IPS-18a (cell line): Measurements from ENCODE around the gene PALD1.

Experiments used
- H3K27ac ChIP-seq: one replicate; pipeline ENCODE4 v1.5.1; 2013; ENCODE audit warnings: low read length
- H3K27me3 ChIP-seq: one replicate; pipeline ENCODE4 v1.6.1; 2013; ENCODE audit warnings: mild to moderate bottlenecking, low read length; ENCODE audit not compliant: control insufficient read depth, insufficient read depth
- H3K36me3 ChIP-seq: one replicate; pipeline ENCODE4 v1.6.1; 2013; ENCODE audit warnings: low read depth, low read length; ENCODE audit not compliant: control insufficient read depth
- H3K4me1 ChIP-seq: one replicate; pipeline ENCODE4 v1.6.1; 2013; ENCODE audit warnings: low read depth, low read length; ENCODE audit not compliant: control insufficient read depth
- H3K4me3 ChIP-seq: one replicate; pipeline ENCODE4 v1.5.1; 2013; ENCODE audit warnings: low read length
- H3K9ac ChIP-seq: one replicate; pipeline ENCODE4 v1.6.1; 2013; ENCODE audit warnings: mild to moderate bottlenecking, low read length, moderate library complexity
- H3K9me3 ChIP-seq: one replicate; pipeline ENCODE4 v1.6.1; 2013; ENCODE audit warnings: low read depth, low read length; ENCODE audit not compliant: control insufficient read depth

PALD1 gene

GRCh38 chr10:70555371-70555770, 76.8 kb downstream of the PALD1 start:
- Histone ChIP-seq H3K27ac (no peak overlapping the region), H3K9me3 (no peaks in the 10 kb centered on the region), H3K4me3 (no peak overlapping the region), H3K9ac (no peak overlapping the region), H3K27me3 (no peaks in the 10 kb centered on the region), H3K36me3 (no peaks in the 10 kb centered on the region), H3K4me1 (peaks cover 6% of the 10 kb centered on the region)

- no peak overlapping the region for H3K9ac ChIP-seq
- H3K27me3 ChIP-seq: no peaks in the 10 kb centered on the region
- H3K36me3 ChIP-seq: no peaks in the 10 kb centered on the region
- H3K4me1 ChIP-seq: peaks cover 6% of the 10 kb centered on the region
- H3K27ac ChIP-seq: no peak overlapping the region
- H3K4me3 ChIP-seq: no peak overlapping the region
- no peaks in the 10 kb centered on the region for H3K9me3 ChIP-seq
Observed at GRCh38 chr10:70557086-70557845, 78.7 kb downstream of the PALD1 start.

GRCh38 chr10:70557876-70558275, 79.3 kb downstream of the PALD1 start:
- Histone ChIP-seq H3K4me3 (no peak overlapping the region), H3K36me3 (no peaks in the 10 kb centered on the region), H3K4me1 (peaks cover 6% of the 10 kb centered on the region), H3K9me3 (no peaks in the 10 kb centered on the region), H3K27ac (no peak overlapping the region), H3K27me3 (no peaks in the 10 kb centered on the region), H3K9ac (no peak overlapping the region)

GRCh38 chr10:70558295-70558694, 79.7 kb downstream of the PALD1 start:
- no peaks in the 10 kb centered on the region for H3K9me3 ChIP-seq
- no peaks in the 10 kb centered on the region for H3K36me3 ChIP-seq
- no peak overlapping the region for H3K4me3 ChIP-seq
- no peak overlapping the region for H3K27ac ChIP-seq
- H3K27me3 ChIP-seq: no peaks in the 10 kb centered on the region
- H3K4me1 ChIP-seq: peaks cover 6% of the 10 kb centered on the region
- no peak overlapping the region for H3K9ac ChIP-seq

- Histone ChIP-seq H3K27me3 (no peaks in the 10 kb centered on the region), H3K4me3 (no peak overlapping the region), H3K4me1 (peaks cover 6% of the 10 kb centered on the region), H3K9me3 (no peaks in the 10 kb centered on the region), H3K9ac (no peak overlapping the region), H3K36me3 (no peaks in the 10 kb centered on the region), H3K27ac (no peak overlapping the region)
Observed at GRCh38 chr10:70558871-70559810, 80.6 kb downstream of the PALD1 start.

GRCh38 chr10:70559861-70560260, 81.3 kb downstream of the PALD1 start:
- Histone ChIP-seq H3K4me3 (no peak overlapping the region), H3K27ac (no peak overlapping the region), H3K9me3 (no peaks in the 10 kb centered on the region), H3K27me3 (no peaks in the 10 kb centered on the region), H3K36me3 (no peaks in the 10 kb centered on the region), H3K9ac (no peak overlapping the region), H3K4me1 (peaks cover 6% of the 10 kb centered on the region)

- Histone ChIP-seq H3K4me3 (no peak overlapping the region), H3K27ac (no peak overlapping the region), H3K9me3 (no peaks in the 10 kb centered on the region), H3K4me1 (peaks cover 6% of the 10 kb centered on the region), H3K9ac (no peak overlapping the region), H3K36me3 (no peaks in the 10 kb centered on the region), H3K27me3 (no peaks in the 10 kb centered on the region)
Observed at GRCh38 chr10:70560511-70560941, 82.0 kb downstream of the PALD1 start.

GRCh38 chr10:70561070-70561469, 82.5 kb downstream of the PALD1 start:
- Histone ChIP-seq H3K4me3 (no peak overlapping the region), H3K27me3 (no peaks in the 10 kb centered on the region), H3K9me3 (no peaks in the 10 kb centered on the region), H3K9ac (no peak overlapping the region), H3K36me3 (no peaks in the 10 kb centered on the region), H3K27ac (no peak overlapping the region), H3K4me1 (peaks cover 6% of the 10 kb centered on the region)

GRCh38 chr10:70561558-70561957, 83.0 kb downstream of the PALD1 start:
- Histone ChIP-seq H3K4me1 (peaks cover 6% of the 10 kb centered on the region), H3K9ac (no peak overlapping the region), H3K27me3 (no peaks in the 10 kb centered on the region), H3K9me3 (no peaks in the 10 kb centered on the region), H3K27ac (no peak overlapping the region), H3K4me3 (no peak overlapping the region), H3K36me3 (no peaks in the 10 kb centered on the region)

- H3K27ac ChIP-seq: no peak overlapping the region
Observed at GRCh38 chr10:70562036-70562755, 83.6 kb downstream of the PALD1 start.

GRCh38 chr10:70563230-70563629, 84.7 kb downstream of the PALD1 start:
- Histone ChIP-seq H3K4me3 (no peak overlapping the region), H3K36me3 (no peaks in the 10 kb centered on the region), H3K27ac (no peak overlapping the region), H3K9ac (no peak overlapping the region), H3K9me3 (no peaks in the 10 kb centered on the region), H3K4me1 (peaks cover 6% of the 10 kb centered on the region), H3K27me3 (no peaks in the 10 kb centered on the region)

More at GRCh38 chr10:70562036-70562755, 83.6 kb downstream of the PALD1 start:
- Histone ChIP-seq H3K4me1 (peaks cover 6% of the 10 kb centered on the region), H3K9ac (no peak overlapping the region), H3K9me3 (no peaks in the 10 kb centered on the region), H3K27me3 (no peaks in the 10 kb centered on the region), H3K4me3 (no peak overlapping the region), H3K36me3 (no peaks in the 10 kb centered on the region)
